ENCODE data around the gene CARD11.

The CARD11 gene

GRCh38 chr7:2927592-2927991, 116.1 kb downstream of the CARD11 start:
- no peak overlapping the region for H3K4me3 ChIP-seq (ENCODE audit: low read length, poor library complexity, severe bottlenecking)
- H4K20me1 ChIP-seq (ENCODE audit: insufficient read depth, low read length, poor library complexity, severe bottlenecking), result no peaks in the 10 kb centered on the region
- no peaks in the 10 kb centered on the region for H3K27me3 ChIP-seq (ENCODE audit: insufficient read depth, low read length, poor library complexity, severe bottlenecking)
- no peaks in the 10 kb centered on the region for H3K9me2 ChIP-seq (replicated peaks; ENCODE audit: low read depth, low read length)
- no peaks in the 10 kb centered on the region for H3F3A ChIP-seq (ENCODE audit: low read depth)
- H3K4me2 ChIP-seq (ENCODE audit: low read depth, low read length, poor library complexity, severe bottlenecking), result no peak overlapping the region
- no peaks in the 10 kb centered on the region for H3K4me1 ChIP-seq (ENCODE audit: insufficient read depth, low read length, poor library complexity, severe bottlenecking)
- H3K36me3 ChIP-seq (ENCODE audit: insufficient read depth, low read length), result peaks cover 7% of the 10 kb centered on the region; the same call in 1 of the 2 replicates
- TF ChIP-seq, protein P1, sequence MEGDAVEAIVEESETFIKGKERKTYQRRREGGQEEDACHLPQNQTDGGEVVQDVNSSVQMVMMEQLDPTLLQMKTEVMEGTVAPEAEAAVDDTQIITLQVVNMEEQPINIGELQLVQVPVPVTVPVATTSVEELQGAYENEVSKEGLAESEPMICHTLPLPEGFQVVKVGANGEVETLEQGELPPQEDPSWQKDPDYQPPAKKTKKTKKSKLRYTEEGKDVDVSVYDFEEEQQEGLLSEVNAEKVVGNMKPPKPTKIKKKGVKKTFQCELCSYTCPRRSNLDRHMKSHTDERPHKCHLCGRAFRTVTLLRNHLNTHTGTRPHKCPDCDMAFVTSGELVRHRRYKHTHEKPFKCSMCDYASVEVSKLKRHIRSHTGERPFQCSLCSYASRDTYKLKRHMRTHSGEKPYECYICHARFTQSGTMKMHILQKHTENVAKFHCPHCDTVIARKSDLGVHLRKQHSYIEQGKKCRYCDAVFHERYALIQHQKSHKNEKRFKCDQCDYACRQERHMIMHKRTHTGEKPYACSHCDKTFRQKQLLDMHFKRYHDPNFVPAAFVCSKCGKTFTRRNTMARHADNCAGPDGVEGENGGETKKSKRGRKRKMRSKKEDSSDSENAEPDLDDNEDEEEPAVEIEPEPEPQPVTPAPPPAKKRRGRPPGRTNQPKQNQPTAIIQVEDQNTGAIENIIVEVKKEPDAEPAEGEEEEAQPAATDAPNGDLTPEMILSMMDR (conservative IDR thresholded peaks at IDR 0.05; ENCODE audit: low read length), result no peak
- no peak for TF ChIP-seq EZH2phosphoT487 (IDR thresholded peaks at IDR 0.05; ENCODE audit: borderline replicate concordance)
- H3K79me2 ChIP-seq (ENCODE audit: insufficient read depth, low read length), result no peaks in the 10 kb centered on the region
- no peak overlapping the region for H2AFZ ChIP-seq (ENCODE audit: low read length)
- H3K9me3 ChIP-seq (ENCODE audit: insufficient read depth, low read depth, low read length), result no peaks in the 10 kb centered on the region
- H3K9ac ChIP-seq (ENCODE audit: low read depth, low read length, poor library complexity, severe bottlenecking), result no peak overlapping the region

DNA sequence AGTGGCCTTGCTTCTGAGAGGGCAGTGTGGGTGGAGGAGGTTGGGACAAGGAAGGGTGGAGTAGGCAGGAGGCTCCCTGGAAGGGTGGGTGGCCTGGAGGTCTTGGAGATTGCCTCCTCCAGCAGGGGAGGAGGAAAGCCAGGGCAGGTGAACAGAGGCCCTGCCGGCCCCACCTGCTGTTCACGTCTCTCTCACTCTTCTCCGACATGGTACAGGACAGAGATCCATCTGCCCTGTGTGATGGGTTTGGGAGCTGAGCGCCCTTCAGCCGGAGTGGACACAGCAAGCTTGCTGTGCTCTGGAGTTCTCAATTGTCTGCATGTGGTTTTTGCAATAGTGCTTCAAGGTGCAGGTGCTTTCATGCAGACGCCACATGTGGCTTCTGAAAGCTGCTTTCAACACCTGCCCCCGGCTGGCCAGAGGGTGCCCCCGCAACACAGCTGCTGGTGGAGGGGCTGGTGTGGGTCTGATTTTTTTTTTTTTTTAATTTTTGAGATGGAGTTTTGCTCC, 116.7 kb downstream of the CARD11 start:
- Histone ChIP-seq H3K9ac (ENCODE audit: low read depth, low read length, poor library complexity, severe bottlenecking) (no peak overlapping the region), H3K4me3 (ENCODE audit: low read length, poor library complexity, severe bottlenecking) (no peak overlapping the region)
- TF ChIP-seq, protein P1 (conservative IDR thresholded peaks at IDR 0.05; ENCODE audit: low read length), result no peak
- no peak for TF ChIP-seq EZH2phosphoT487 (IDR thresholded peaks at IDR 0.05; ENCODE audit: borderline replicate concordance)

DNA sequence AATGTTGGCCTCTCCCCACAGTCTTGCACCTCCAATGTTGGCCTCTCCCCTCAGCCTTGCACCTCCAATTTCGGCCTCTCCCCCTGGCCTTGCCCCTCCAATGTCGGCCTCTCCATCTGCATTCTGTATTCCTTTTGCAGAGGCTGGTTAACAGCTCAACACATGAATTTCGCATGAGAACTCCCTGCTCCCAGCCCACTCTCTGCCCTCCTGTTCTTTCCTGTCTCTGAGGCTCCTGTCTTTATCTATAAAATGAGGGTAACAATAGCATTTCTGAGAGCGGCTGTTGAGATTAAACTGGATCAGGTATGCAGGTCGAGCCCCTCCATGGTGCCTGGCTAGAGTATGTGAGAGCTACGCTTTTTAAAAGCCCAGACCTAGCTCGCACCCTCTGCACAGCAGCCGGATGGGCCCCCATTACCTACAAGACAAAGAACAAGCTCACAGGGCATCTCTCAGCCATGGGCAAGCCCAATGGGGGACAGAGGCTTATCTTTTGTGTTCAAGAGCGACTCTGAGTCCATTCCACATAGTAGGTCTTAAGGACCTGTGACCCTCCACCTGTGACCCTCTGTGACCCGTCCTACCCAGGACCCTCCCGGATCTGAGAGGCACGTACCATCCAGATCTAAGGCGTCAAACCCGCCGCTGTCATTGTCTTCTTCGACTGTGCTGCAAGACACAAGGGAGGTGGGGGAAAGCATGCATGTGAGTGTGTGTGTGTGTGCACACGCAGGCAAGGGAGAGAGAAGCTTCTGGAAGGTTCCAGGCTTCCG, 117.4 kb downstream of the CARD11 start:
- H4K20me1 ChIP-seq (ENCODE audit: insufficient read depth, low read length, poor library complexity, severe bottlenecking), result no peaks in the 10 kb centered on the region
- H2AFZ ChIP-seq (ENCODE audit: low read length), result no peak overlapping the region
- H3K79me2 ChIP-seq (ENCODE audit: insufficient read depth, low read length), result no peaks in the 10 kb centered on the region
- H3K4me3 ChIP-seq (ENCODE audit: low read length, poor library complexity, severe bottlenecking), result no peak overlapping the region
- H3K9me3 ChIP-seq (ENCODE audit: insufficient read depth, low read depth, low read length), result no peaks in the 10 kb centered on the region
- no peaks in the 10 kb centered on the region for H3F3A ChIP-seq (ENCODE audit: low read depth)
- no peak overlapping the region for H3K4me2 ChIP-seq (ENCODE audit: low read depth, low read length, poor library complexity, severe bottlenecking)
- no peak overlapping the region for H3K9ac ChIP-seq (ENCODE audit: low read depth, low read length, poor library complexity, severe bottlenecking)
- H3K36me3 ChIP-seq (ENCODE audit: insufficient read depth, low read length), result peaks cover 14% of the 10 kb centered on the region; the same call in 1 of the 2 replicates
- H3K9me2 ChIP-seq (replicated peaks; ENCODE audit: low read depth, low read length), result no peaks in the 10 kb centered on the region
- H3K27me3 ChIP-seq (ENCODE audit: insufficient read depth, low read length, poor library complexity, severe bottlenecking), result no peaks in the 10 kb centered on the region
- H3K4me1 ChIP-seq (ENCODE audit: insufficient read depth, low read length, poor library complexity, severe bottlenecking), result no peaks in the 10 kb centered on the region
- TF ChIP-seq, protein P1 (conservative IDR thresholded peaks at IDR 0.05; ENCODE audit: low read length), result no peak
- no peak for TF ChIP-seq EZH2phosphoT487 (IDR thresholded peaks at IDR 0.05; ENCODE audit: borderline replicate concordance)

More for the DNA sequence above, 116.7 kb downstream of the CARD11 start:
- H3K9me3 ChIP-seq (ENCODE audit: insufficient read depth, low read depth, low read length), result no peaks in the 10 kb centered on the region
- no peaks in the 10 kb centered on the region for H3K4me1 ChIP-seq (ENCODE audit: insufficient read depth, low read length, poor library complexity, severe bottlenecking)
- H4K20me1 ChIP-seq (ENCODE audit: insufficient read depth, low read length, poor library complexity, severe bottlenecking), result no peaks in the 10 kb centered on the region
- no peak overlapping the region for H3K4me2 ChIP-seq (ENCODE audit: low read depth, low read length, poor library complexity, severe bottlenecking)
- H3K9me2 ChIP-seq (replicated peaks; ENCODE audit: low read depth, low read length), result no peaks in the 10 kb centered on the region
- no peaks in the 10 kb centered on the region for H3K27me3 ChIP-seq (ENCODE audit: insufficient read depth, low read length, poor library complexity, severe bottlenecking)
- H2AFZ ChIP-seq (ENCODE audit: low read length), result no peak overlapping the region
- H3K79me2 ChIP-seq (ENCODE audit: insufficient read depth, low read length), result no peaks in the 10 kb centered on the region
- H3K36me3 ChIP-seq (ENCODE audit: insufficient read depth, low read length), result peaks cover 14% of the 10 kb centered on the region; the same call in 1 of the 2 replicates
- no peaks in the 10 kb centered on the region for H3F3A ChIP-seq (ENCODE audit: low read depth)
